Esophagus squamous epithelium (tissue), 5 donors: ENCODE results near the gene MLX. TPM values are rescaled to one million over a fixed set of nuclear protein-coding genes. Genes with fewer than 3 reads are reported as not detected.

Source experiments
- DNase-seq: peaks from one replicate; lab custom pipeline; 2025; lab: John Stamatoyannopoulos, UW
- H3K27ac ChIP-seq, 4 donors: fragments of 200-600 bp; sonication (generic); one replicate each; pipeline ENCODE4 v1.5.1; 2016 to 2019; ENCODE audit warnings: mild to moderate bottlenecking in 1 of 4
- H3K27me3 ChIP-seq, 4 donors: fragments of 200-600 bp; sonication (generic); 1 replicate in 3 of 4; 2 replicates in 1 of 4; pipeline versions ENCODE4 v1.5.1 to v1.6.0; 2017 to 2021; ENCODE audit warnings: antibody characterized with exemption in 1 of 4
- H3K36me3 ChIP-seq, 3 donors: fragments of 200-600 bp; sonication (generic); one replicate each; pipeline ENCODE4 v1.5.1; 2016 to 2019
- H3K4me1 ChIP-seq, 3 donors: fragments of 200-600 bp; sonication (generic); one replicate each; pipeline ENCODE4 v1.5.1; 2017 to 2019
- H3K4me3 ChIP-seq, 4 donors: fragments of 200-600 bp; sonication (generic); 1 replicate in 3 of 4; 2 replicates in 1 of 4; pipeline ENCODE4 v1.5.1; 2016 to 2019; ENCODE audit warnings: mild to moderate bottlenecking in 2 of 4, moderate library complexity in 1 of 4
- H3K9me3 ChIP-seq, 3 donors: fragments of 200-600 bp; sonication (generic); one replicate each; pipeline ENCODE4 v1.5.1; 2016 to 2019
- POLR2A ChIP-seq, 4 donors: fragments of 450-650 bp; IDR thresholded peaks; one replicate each; pipeline ENCODE4 v1.6.1; 2017; ENCODE audit warnings: antibody characterized with exemption in 4 of 4, mild to moderate bottlenecking in 4 of 4, moderate library complexity in 3 of 4
- WGBS, 2 donors: methylation state at CpG; one replicate each; pipeline ENCODE4 v1.1.5; 2018; 5-methylcytosine and 5-hydroxymethylcytosine counted together
- intact Hi-C: fragments of 100-400 bp; cut with DNase I; formaldehyde crosslinking; loops from one replicate; pipeline ENCODE4 v1.15.0; 2022
- total RNA-seq, 4 donors: library from RNA; depleted of rRNA; stranded (reverse); fragments of >200 nt; gene quantifications; one replicate each; pipeline ENCODE4 v1.1.0, GENCODE V29; 2016
- TF ChIP-seq, protein P1 (sequence below), 6 experiments: fragments of 450-650 bp in 4 of 6; fragments of 200-600 bp in 2 of 6; sonication (generic) in 2 of 6; IDR thresholded peaks; one replicate each; pipeline ENCODE4 v1.5.1; 2016 to 2019; ENCODE audit warnings: antibody characterized with exemption in 6 of 6, mild to moderate bottlenecking in 4 of 6, moderate library complexity in 4 of 6
- donor health status: DM: yes; HTN: yes; CAD: no.

Gene MLX
- total RNA-seq, 4 donors from 2014 or later, result 34.0 to 47.9 (median 39.9) TPM

- Histone ChIP-seq H3K36me3 (no peaks in the 10 kb centered on the region), H3K4me1 (peaks cover 14 to 67% (median 42%) of the 10 kb centered on the region in 3 donors), H3K9me3 (no peaks in the 10 kb centered on the region), H3K4me3 (no peak overlapping the region), H3K27ac (peak overlapping the region in 2 of 4 donors; percentile 18 to 92), H3K27me3 (no peaks in the 10 kb centered on the region)
- TF ChIP-seq, protein P1, sequence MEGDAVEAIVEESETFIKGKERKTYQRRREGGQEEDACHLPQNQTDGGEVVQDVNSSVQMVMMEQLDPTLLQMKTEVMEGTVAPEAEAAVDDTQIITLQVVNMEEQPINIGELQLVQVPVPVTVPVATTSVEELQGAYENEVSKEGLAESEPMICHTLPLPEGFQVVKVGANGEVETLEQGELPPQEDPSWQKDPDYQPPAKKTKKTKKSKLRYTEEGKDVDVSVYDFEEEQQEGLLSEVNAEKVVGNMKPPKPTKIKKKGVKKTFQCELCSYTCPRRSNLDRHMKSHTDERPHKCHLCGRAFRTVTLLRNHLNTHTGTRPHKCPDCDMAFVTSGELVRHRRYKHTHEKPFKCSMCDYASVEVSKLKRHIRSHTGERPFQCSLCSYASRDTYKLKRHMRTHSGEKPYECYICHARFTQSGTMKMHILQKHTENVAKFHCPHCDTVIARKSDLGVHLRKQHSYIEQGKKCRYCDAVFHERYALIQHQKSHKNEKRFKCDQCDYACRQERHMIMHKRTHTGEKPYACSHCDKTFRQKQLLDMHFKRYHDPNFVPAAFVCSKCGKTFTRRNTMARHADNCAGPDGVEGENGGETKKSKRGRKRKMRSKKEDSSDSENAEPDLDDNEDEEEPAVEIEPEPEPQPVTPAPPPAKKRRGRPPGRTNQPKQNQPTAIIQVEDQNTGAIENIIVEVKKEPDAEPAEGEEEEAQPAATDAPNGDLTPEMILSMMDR (IDR thresholded peaks at IDR 0.05), result no peak
- TF ChIP-seq POLR2A (IDR thresholded peaks at IDR 0.05), result no peak
- WGBS, 2 donors, result 41 to 43% methylated on average over 3 of the region's 3 CpGs
- no peak for DNase-seq
- intact Hi-C loops, result no loop called here
Measured at GRCh38 chr17:42529061-42529460, 37.8 kb upstream of the MLX start.

DNA sequence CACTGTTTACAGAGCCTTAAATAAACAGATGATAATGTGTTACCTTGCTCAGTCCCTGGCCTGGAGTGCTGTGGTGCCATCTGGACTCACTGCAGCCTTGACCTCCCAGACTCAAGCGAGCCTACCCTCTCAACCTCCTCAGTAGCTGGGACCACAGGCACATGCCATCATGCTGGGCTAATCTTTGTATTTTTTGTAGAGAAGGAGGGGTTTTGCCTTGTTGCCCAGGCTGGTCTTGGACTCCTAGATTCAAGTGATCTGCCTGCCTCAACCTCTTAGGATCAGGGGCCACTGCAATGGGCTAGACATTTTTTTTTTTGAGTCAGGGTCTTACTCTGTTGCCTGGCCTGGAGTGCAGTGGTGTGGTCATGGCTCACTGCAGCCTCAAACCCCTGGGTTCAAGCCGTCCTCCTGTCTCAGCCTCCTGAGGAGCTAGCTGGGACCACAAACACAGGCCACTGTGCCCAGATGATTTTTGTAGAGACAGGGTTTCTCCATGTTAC, 35.9 kb upstream of the MLX start:
- peaks cover 24 to 66% (median 50%) of the 10 kb centered on the region in 3 donors for H3K4me1 ChIP-seq
- intact Hi-C loops, result no loop called here
- WGBS, 2 donors, result 95 to 100% methylated on average over 2 of the region's 2 CpGs
- DNase-seq, result no peak
- TF ChIP-seq, protein P1 (IDR thresholded peaks at IDR 0.05), result no peak
- no peak for TF ChIP-seq POLR2A (IDR thresholded peaks at IDR 0.05)
- H3K27me3 ChIP-seq, result no peaks in the 10 kb centered on the region
- no peaks in the 10 kb centered on the region for H3K9me3 ChIP-seq
- H3K4me3 ChIP-seq, result no peak overlapping the region
- peak overlapping the region; percentile 82 to 93 (median 87) for H3K27ac ChIP-seq
- H3K36me3 ChIP-seq, result no peaks in the 10 kb centered on the region

- peak overlapping the region; percentile 38 to 71 (median 54) for H3K4me3 ChIP-seq
- no peaks in the 10 kb centered on the region for H3K27me3 ChIP-seq
- H3K4me1 ChIP-seq, result peaks cover 26 to 64% (median 48%) of the 10 kb centered on the region in 3 donors
- WGBS, 2 donors, result 11 to 26% methylated on average over 12 to 58 of the region's 60 CpGs
- H3K9me3 ChIP-seq, result no peaks in the 10 kb centered on the region
- TF ChIP-seq, protein P1 (IDR thresholded peaks at IDR 0.05), result peak in 5 of 6 experiments; percentile 40 to 75 (median 70)
- peak in 1 of 4 donors; percentile 22 for TF ChIP-seq POLR2A (IDR thresholded peaks at IDR 0.05)
- intact Hi-C loops, result no loop called here
- H3K27ac ChIP-seq, result peak overlapping the region; percentile 82 to 93 (median 87)
- H3K36me3 ChIP-seq, result no peaks in the 10 kb centered on the region
- no peak for DNase-seq
Measured at GRCh38 chr17:42531455-42532354, 35.2 kb upstream of the MLX start.

DNA sequence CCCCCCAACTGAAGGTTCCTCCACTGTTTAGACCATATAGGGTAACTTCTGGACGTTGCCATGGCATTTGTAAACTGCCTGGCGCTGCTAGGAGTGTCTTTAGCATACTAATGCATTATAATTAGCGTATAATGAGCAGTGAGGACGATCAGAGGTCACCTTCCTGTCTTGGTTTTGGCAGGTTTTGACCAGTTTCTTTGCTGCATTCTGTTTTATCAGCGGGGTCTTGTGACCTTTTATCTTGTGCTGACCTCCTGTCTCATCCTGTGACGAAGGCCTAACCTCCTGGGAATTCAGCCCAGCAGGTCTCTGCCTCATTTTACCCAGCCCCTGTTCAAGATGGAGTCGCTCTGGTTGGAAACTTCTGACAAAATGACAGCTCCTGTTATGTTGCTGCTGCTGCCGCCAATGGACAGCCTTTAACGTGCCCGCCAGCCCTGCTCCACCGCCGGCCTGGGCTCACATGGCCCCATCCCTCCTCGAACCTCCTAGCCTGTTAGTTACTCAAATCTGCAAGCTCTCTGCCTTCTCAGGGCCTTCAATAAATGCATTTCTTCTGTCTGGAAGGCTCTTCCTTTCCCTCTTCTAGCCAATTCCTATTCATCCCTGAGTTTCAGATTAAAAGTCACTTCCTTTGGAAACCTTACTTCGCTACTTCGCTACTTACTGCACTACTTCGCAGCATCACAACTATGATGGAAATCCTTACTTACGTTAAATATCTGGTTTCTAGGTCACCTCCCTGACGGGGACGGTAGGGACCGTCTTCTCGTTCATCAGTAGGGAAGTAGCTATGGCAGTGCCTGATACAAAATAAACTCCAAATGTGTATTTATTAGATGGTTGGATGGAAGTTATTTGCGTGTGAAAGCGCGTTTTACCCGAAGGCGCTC, 31.5 kb upstream of the MLX start:
- Histone ChIP-seq H3K4me3 (peak overlapping the region; percentile 62 to 77 (median 72)), H3K4me1 (peaks cover 30 to 55% (median 35%) of the 10 kb centered on the region in 3 donors), H3K9me3 (no peaks in the 10 kb centered on the region), H3K36me3 (peaks cover 6 to 23% (median 9%) of the 10 kb centered on the region in 3 donors), H3K27ac (peak overlapping the region; percentile 88 to 98 (median 94)), H3K27me3 (no peaks in the 10 kb centered on the region)
- TF ChIP-seq POLR2A (IDR thresholded peaks at IDR 0.05), result no peak
- TF ChIP-seq, protein P1 (IDR thresholded peaks at IDR 0.05), result no peak
- WGBS, 2 donors, result 41 to 52% methylated on average over 21 to 22 of the region's 26 CpGs
- intact Hi-C loops, result no loop called here
- DNase-seq, result no peak
